ENCODE measurements around the gene FOXP1.

GRCh38 chr3:71206305-71207165 lies 377.0 kb downstream of the FOXP1 start:
- TF ChIP-seq POLR2AphosphoS5 (IDR thresholded peaks at IDR 0.05) = no peak
- no peak for TF ChIP-seq EP300 (IDR thresholded peaks at IDR 0.05)
- TF ChIP-seq CTCF (IDR thresholded peaks at IDR 0.05) = no peak

All from esophagus muscularis mucosa (tissue), 4 donors.